Spleen (tissue), 11 donors: ENCODE data around the gene SHANK1. TPM values are rescaled to one million over a fixed set of nuclear protein-coding genes. Genes with fewer than 3 reads are reported as not detected.

Experiments used
- DNase-seq: peaks from one replicate; pipeline ENCODE4 v3.0.0-alpha.2; 2020
- H3K27ac ChIP-seq, 8 donors: fragments of 200-600 bp; sonication (generic) in 7 of 8; 1 replicate in 4 of 8; 2 replicates in 4 of 8; pipeline versions ENCODE4 v1.5.0 to v1.8.0; 2016 to 2021; ENCODE audit warnings: inconsistent platforms in 4 of 8, mild to moderate bottlenecking in 4 of 8, moderate library complexity in 1 of 8
- H3K27me3 ChIP-seq, 7 donors: fragments of 200-600 bp; sonication (generic) in 6 of 7; replicated peaks in 1 of 7; 1 replicate in 4 of 7; 2 replicates in 3 of 7; pipeline versions ENCODE4 v1.5.0 to v1.8.0; 2016 to 2021; ENCODE audit warnings: inconsistent platforms in 3 of 7, mild to moderate bottlenecking in 1 of 7
- H3K36me3 ChIP-seq, 6 donors: fragments of 200-600 bp; sonication (generic) in 5 of 6; 1 replicate in 4 of 6; 2 replicates in 2 of 6; pipeline versions ENCODE4 v1.5.0 to v1.8.0; 2016 to 2021; ENCODE audit warnings: inconsistent platforms in 2 of 6
- H3K4me1 ChIP-seq, 6 donors: fragments of 200-600 bp; sonication (generic) in 5 of 6; 1 replicate in 3 of 6; 2 replicates in 3 of 6; pipeline versions ENCODE4 v1.5.0 to v1.8.0; 2016 to 2021; ENCODE audit warnings: inconsistent platforms in 3 of 6
- H3K4me3 ChIP-seq, 8 donors: fragments of 200-600 bp; sonication (generic) in 7 of 8; 1 replicate in 4 of 8; 2 replicates in 4 of 8; pipeline versions ENCODE4 v1.5.0 to v1.8.0; 2016 to 2021; ENCODE audit warnings: inconsistent platforms in 4 of 8, mild to moderate bottlenecking in 4 of 8, moderate library complexity in 2 of 8
- H3K9me3 ChIP-seq, 8 donors: fragments of 200-600 bp; sonication (generic) in 7 of 8; 1 replicate in 4 of 8; 2 replicates in 4 of 8; pipeline versions ENCODE4 v1.5.0 to v1.8.0; 2016 to 2021; ENCODE audit warnings: inconsistent platforms in 4 of 8
- CTCF ChIP-seq, 11 experiments: fragments of 200-600 bp in 7 of 11; fragments of 450-650 bp in 4 of 11; sonication (generic) in 4 of 11; IDR thresholded peaks in 8 of 11; conservative IDR thresholded peaks in 3 of 11; 1 replicate in 7 of 11; 2 replicates in 4 of 11; pipeline versions ENCODE4 v1.4.0 to v1.8.0; 2016 to 2021; ENCODE audit warnings: antibody characterized with exemption in 11 of 11, inconsistent platforms in 4 of 11, mild to moderate bottlenecking in 1 of 11
- POLR2A ChIP-seq, 3 donors: fragments of 450-650 bp; IDR thresholded peaks; one replicate each; pipeline ENCODE4 v1.5.1; 2017; ENCODE audit warnings: antibody characterized with exemption in 3 of 3, mild to moderate bottlenecking in 1 of 3
- POLR2AphosphoS5 ChIP-seq, 3 donors: sonication (generic); formaldehyde crosslinking; IDR thresholded peaks; one replicate each; pipeline ENCODE4 v1.5.1; 2017; ENCODE audit warnings: antibody characterized with exemption in 3 of 3
- whole genome bisulfite sequencing, 5 donors: extraction: QIAGEN DNeasy Blood & Tissue Kit in 3 of 5; methylation state at CpG; one replicate each; pipeline versions ENCODE4 v1.1.5 to v1.1.7; 2013 to 2018; 5-methylcytosine and 5-hydroxymethylcytosine counted together
- intact Hi-C: fragments of 100-400 bp; cut with DNase I; formaldehyde crosslinking; loops from one replicate; pipeline ENCODE4 v1.15.0; 2023; ENCODE audit warnings: low total_unique reads
- polyA plus RNA-seq, 3 donors: library from polyadenylated mRNA; stranded (reverse); fragments of 200-250 nt; gene quantifications; one replicate each; pipeline ENCODE4 v1.2.1, GENCODE V29; 2013
- total RNA-seq, 7 donors: library from RNA; depleted of rRNA in 3 of 7; stranded (reverse); fragments of >200 nt in 3 of 7; fragmentation: NEBNext Ultra II Directional in 4 of 7; extraction: Animal tissue kit (Norgen Biotek cat#: 25700) in 4 of 7; gene quantifications; one replicate each; pipeline versions ENCODE4 v1.1.0 to v1.2.1, GENCODE V29; 2016 to 2021
- donor health status: healthy with polysubstance abuse.
- donor health status: DM: no; HTN: no; CAD: no; lungs with moderate emphysema.
- donor health status: DM: no; HTN: no; CAD: no.
- donor health status: Bipolar disorder and iron deficiency.
- donor health status: healthy.
- donor health status: DM: no; HTN: no; CAD: no.
- donor health status: DM: yes; HTN: yes; CAD: no.

Gene SHANK1
- total and polyA plus RNA-seq, 10 donors: 0.07 to 1.8 (median 0.35) TPM; not detected in 2

DNA sequence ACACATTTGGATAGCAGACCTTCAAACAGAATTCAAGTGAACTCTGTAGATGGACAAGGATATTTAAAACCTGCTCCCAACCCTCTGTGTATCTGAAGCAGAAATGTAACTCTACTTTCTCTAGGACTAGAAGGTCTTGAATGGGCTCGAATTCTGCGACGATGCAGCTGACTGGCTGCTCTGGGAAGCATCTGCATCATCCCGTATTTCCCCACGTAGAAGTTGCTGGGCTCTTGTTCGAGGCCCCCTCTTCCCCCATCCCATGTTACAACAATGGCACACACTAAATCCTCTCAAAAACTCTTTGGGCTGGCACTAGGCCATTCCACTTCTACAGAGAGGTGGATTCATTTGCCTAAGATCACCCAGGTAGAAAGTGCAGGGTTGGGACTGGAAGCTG, 55.4 kb downstream of the SHANK1 start:
- DNase-seq: no peak
- Histone ChIP-seq H3K36me3 (no peaks in the 10 kb centered on the region), H3K4me1 (peaks cover 0 to 27% (median 9%) of the 10 kb centered on the region in 6 donors), H3K9me3 (peaks cover 0 to 5% (median 0%) of the 10 kb centered on the region in 8 donors), H3K4me3 (no peak overlapping the region), H3K27ac (no peak overlapping the region), H3K27me3 (peaks cover 4 to 97% (median 58%) of the 10 kb centered on the region in 7 donors)
- TF ChIP-seq POLR2AphosphoS5 (IDR thresholded peaks at IDR 0.05): no peak
- TF ChIP-seq POLR2A (IDR thresholded peaks at IDR 0.05): no peak
- TF ChIP-seq CTCF (IDR thresholded peaks at IDR 0.05 in 8 of 11, conservative IDR thresholded peaks at IDR 0.05 in 3 of 11): no peak
- WGBS, 5 donors: 81 to 90% (median 86%) methylated on average over 6 of the region's 6 CpGs
- intact Hi-C loops: no loop called here

GRCh38 chr19:50663482-50663790, 56.2 kb downstream of the SHANK1 start:
- WGBS, 5 donors: 82 to 92% (median 84%) methylated on average over 1 of the region's 1 CpG
- no peaks in the 10 kb centered on the region for H3K36me3 ChIP-seq
- H3K27ac ChIP-seq: no peak overlapping the region
- no peak for DNase-seq
- H3K27me3 ChIP-seq: peaks cover 4 to 97% (median 57%) of the 10 kb centered on the region in 7 donors
- H3K9me3 ChIP-seq: peaks cover 0 to 12% (median 0%) of the 10 kb centered on the region in 8 donors
- TF ChIP-seq POLR2A (IDR thresholded peaks at IDR 0.05): no peak
- TF ChIP-seq POLR2AphosphoS5 (IDR thresholded peaks at IDR 0.05): no peak
- TF ChIP-seq CTCF (IDR thresholded peaks at IDR 0.05 in 8 of 11, conservative IDR thresholded peaks at IDR 0.05 in 3 of 11): no peak
- intact Hi-C loops: no loop called here
- H3K4me3 ChIP-seq: no peak overlapping the region
- H3K4me1 ChIP-seq: peaks cover 0 to 35% (median 16%) of the 10 kb centered on the region in 6 donors

- intact Hi-C loops: no loop called here
- H3K4me3 ChIP-seq: no peak overlapping the region
- TF ChIP-seq POLR2AphosphoS5 (IDR thresholded peaks at IDR 0.05): no peak
- no peak for TF ChIP-seq CTCF (IDR thresholded peaks at IDR 0.05 in 8 of 11, conservative IDR thresholded peaks at IDR 0.05 in 3 of 11)
- no peak for TF ChIP-seq POLR2A (IDR thresholded peaks at IDR 0.05)
- H3K27me3 ChIP-seq: peaks cover 4 to 97% (median 56%) of the 10 kb centered on the region in 7 donors
- H3K4me1 ChIP-seq: peaks cover 0 to 38% (median 20%) of the 10 kb centered on the region in 6 donors
- 54 to 75% (median 64%) methylated on average over 16 of the region's 16 CpGs for WGBS, 5 donors
- DNase-seq: no peak
- peaks cover 0 to 17% (median 0%) of the 10 kb centered on the region in 8 donors for H3K9me3 ChIP-seq
- no peak overlapping the region for H3K27ac ChIP-seq
- no peaks in the 10 kb centered on the region for H3K36me3 ChIP-seq
Observed at GRCh38 chr19:50662651-50663481, 56.7 kb downstream of the SHANK1 start.
